ENCODE measurements around the gene LAIR2. TPM values are rescaled to one million over a fixed set of nuclear protein-coding genes. Genes with fewer than 3 reads are reported as not detected.

LAIR2 gene, protein sequence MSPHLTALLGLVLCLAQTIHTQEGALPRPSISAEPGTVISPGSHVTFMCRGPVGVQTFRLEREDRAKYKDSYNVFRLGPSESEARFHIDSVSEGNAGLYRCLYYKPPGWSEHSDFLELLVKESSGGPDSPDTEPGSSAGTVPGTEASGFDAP
- total RNA-seq (2014; rRNA removed; shearing (Covaris generic)), result not detected in 2 replicates
- not detected in 2 replicates for polyA plus RNA-seq (2015; cell fraction: cytosol; rRNA removed)
- not detected in 2 replicates for polyA plus RNA-seq (2015; cell fraction: nucleus; rRNA removed)

DNA sequence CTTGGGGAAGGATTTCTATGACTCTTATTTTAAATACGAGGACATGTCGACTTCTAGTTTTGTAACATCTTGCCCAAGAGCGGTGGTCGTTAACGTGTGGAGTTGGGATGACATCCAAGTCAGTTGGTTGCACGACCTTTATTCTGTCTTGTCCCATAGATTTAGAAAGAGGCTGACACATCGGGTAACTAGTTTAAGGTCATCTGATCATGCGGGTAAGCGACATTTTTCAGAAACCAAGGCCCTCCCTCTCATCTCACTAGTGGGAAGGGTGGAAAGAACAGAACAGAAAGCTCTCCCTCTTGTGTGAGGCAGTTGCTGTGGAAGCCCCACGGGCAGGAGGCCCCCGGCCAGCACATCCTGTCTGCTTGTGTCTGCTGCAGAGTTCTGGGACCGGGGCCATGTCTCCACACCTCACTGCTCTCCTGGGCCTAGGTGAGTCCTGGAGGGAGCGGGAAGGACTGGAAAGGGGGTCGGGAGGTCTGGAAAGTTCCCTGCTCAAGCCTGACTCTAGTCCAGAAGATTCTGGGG lies at the start of gene LAIR2:
Gene LAIR2, plus strand, starts transcription at position 314 of the 531 bp plus-strand sequence. Its CDS starts 88 bp downstream, at position 402.
- no peak for DNase-seq (ENCODE audit: low read depth)

DNA sequence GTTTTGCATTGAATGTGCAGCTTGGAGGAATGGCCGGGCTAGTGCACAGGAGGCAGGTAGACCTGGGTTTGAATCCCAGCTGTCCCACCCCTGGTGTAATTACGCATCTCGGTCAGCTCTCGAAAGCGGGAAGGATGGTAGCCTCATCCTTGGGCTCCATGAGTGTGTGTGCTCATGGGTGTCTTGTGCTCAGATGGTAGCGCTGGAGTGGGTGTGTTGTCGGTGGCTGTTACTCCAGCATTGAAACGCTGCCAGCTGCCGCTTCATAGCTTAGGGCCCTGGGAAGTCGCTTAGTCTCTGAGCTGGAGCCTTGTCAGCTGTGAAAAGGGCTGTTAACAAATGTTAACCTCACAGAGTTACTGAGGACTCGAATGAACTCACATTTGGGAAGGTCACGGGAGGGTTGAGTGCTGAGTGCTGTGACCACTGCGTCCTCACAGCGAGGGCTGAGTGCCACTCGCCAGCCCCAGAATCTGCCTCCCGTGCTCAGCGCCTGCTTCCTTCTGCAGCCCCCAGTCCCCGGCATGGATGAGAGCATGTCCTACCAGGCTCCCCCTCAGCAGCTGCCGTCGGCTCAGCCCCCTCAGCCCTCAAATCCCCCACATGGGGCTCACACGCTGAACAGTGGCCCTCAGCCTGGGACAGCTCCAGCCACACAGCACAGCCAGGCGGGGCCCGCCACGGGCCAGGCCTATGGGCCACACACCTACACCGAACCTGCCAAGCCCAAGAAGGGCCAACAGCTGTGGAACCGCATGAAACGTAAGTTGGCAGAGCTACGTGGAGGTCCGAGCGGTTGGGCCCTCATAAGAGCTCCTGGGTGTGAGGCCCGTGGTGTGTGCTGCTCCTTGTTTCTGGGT lies 48.5 kb upstream of the LAIR2 start:
- no peak for DNase-seq (ENCODE audit: low read depth)

DNA sequence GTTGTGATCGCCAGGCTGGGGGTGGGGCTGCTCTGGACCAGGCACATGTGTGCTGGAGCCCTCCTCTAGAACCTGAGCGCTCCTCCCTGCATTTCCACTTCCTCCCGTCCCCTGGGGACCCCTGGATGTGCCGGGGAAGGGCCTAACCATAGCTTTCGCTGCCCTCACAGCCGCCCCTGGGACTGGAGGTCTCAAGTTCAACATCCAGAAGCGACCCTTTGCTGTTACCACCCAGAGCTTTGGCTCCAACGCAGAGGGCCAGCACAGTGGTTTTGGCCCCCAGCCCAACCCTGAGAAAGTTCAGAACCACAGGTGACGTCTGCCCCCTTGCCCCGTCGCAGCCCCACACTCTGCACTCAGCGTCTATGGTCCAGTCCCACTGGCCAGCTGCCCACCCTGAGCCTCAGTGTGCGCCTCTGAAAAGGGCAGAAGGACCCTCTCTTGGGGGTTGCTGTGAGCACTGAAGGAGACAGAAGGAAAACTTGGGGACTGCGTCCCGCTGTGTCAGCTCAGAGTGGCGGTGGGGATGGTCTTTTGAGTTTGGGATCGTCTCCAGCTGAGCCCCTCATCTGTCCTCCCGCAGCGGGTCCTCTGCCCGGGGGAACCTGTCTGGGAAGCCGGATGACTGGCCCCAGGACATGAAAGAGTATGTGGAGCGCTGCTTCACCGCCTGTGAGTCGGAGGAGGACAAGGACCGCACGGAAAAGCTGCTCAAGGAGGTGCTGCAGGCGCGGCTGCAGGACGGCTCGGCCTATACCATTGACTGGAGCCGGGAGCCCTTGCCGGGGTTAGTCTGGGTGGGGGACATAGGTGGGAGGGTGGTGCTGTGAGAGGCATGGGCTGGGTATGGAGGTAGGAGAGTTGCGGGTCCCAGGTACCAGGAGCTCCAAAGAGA lies 47.6 kb upstream of the LAIR2 start:
- no peak for DNase-seq (ENCODE audit: low read depth)

DNA sequence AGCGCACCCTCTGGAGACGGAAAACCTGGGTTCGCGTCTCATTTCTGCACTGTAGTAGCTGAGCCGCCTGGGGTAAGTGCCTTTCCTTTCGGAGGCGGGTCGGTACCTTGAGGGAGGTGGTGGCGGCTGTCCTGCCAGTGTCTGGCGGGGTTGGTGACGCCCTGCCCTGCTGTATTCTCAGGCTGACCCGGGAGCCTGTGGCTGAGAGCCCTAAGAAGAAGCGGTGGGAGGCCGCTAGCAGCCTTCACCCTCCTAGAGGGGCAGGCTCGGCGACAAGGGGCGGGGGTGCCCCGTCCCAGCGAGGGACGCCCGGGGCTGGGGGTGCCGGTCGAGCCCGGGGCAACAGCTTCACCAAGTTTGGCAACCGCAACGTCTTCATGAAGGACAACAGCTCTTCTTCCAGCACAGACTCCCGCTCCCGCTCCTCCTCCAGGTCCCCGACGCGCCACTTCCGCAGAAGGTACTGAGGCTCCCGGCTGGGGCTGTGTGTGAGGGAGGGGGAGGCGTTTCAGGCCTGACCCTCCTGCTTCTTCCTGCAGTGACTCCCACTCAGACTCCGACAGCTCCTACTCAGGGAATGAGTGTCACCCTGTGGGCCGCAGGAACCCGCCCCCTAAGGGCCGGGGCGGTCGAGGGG lies 46.7 kb upstream of the LAIR2 start:
- no peak for DNase-seq (ENCODE audit: low read depth)

DNA sequence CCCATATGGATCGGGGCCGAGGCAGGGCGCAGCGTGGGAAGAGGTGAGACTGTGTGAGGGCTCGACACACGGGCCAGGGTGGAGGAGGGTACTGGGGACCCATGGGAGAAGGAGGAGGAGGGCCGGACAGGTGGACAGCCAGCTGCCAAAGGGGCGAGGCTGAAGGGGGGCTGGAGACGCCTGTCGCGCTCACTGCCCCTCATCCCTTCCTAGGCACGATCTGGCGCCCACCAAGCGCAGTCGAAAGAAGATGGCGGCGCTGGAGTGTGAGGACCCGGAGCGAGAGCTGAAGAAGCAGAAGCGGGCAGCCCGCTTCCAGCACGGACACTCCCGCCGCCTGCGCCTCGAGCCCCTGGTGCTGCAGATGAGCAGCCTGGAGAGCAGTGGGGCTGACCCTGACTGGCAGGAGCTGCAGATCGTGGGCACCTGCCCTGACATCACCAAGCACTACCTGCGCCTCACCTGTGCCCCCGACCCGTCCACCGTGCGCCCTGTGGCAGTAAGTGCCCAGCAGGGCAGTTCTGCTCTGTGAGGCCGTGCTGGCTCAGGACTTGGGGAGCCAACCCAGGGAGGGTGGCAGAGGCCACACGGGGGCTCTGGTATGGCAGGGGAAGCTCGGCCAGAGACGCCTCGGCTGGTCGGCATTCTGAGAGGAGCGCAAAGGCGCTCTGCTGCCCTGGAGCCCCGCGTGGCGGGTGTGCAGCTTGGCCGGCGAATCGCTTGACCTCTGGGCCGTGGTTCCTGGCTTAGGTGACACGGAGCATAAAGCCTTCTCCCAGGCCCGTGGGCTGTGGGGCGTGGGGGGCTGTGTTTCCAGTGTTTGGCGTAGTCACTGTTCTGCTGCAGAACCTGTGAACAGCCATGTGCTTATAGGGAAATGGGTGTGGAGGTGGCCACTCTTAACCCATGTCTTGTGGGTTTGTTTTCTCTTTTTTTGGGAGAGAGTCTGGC lies 45.9 kb upstream of the LAIR2 start:
- no peak for DNase-seq (ENCODE audit: low read depth)

DNA sequence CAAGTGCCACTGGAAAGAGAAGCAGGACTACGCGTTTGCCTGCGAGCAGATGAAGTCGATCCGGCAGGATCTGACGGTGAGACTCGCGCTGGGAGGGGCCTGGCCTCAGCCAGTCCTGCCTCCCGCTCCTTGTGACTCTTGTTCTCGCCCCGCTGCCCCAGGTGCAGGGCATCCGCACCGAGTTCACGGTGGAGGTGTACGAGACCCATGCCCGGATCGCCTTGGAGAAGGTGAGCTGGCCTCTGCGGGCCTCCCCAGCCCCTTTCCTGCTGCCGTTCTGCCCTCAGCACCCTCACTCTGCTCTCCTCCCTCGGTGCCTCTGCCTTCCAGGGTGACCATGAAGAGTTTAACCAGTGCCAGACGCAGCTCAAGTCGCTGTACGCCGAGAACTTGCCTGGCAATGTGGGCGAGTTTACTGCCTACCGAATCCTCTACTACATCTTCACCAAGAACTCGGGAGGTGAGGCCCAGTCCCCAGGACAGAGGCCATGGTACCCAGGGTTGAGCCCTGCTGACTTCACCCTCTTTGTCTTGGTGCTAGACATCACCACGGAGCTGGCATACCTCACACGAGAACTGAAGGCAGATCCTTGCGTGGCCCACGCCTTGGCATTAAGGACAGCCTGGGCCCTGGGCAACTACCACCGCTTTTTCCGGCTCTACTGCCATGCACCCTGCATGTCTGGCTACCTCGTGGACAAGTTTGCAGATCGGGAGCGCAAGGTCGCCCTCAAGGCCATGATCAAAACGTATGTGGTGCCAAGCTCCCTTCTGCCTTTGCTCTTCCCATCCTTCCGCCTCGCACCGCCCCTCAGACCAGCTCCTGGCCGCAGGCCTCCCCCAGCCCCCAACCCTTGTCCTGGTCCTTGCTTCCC lies 44.6 kb upstream of the LAIR2 start:
- DNase-seq (ENCODE audit: low read depth), result no peak

DNA sequence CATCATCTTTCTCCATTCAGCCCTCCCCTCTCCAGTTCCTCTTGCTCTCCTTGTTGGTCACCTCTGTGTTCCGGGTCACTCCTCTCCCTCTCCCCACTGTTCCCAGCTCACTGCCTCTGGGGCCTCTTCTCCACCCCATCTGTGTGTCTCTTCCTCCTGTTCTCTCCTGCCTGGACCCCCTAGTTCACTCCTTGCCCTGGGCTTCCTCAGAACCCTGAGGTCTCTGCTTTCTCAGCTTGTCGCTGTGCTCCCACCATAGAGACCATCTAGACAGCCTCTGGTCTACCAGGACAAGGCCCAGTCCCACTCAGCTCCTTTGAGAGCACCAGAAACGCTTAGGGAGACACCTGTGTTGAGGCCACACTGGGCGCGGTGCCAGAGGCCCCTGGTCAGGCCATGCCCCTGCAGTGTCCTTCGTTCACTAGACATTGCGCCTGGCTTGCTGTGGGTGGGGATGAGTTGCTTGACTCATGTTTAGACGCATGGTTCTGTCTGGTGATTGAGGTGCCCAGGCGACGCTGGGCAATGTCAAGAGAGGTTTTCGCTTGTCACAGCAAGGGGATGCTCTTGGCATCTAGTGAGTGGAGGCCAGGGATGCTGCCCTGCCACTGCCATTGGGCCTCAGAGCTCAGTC lies 43.9 kb upstream of the LAIR2 start:
- no peak for DNase-seq (ENCODE audit: low read depth)

DNA sequence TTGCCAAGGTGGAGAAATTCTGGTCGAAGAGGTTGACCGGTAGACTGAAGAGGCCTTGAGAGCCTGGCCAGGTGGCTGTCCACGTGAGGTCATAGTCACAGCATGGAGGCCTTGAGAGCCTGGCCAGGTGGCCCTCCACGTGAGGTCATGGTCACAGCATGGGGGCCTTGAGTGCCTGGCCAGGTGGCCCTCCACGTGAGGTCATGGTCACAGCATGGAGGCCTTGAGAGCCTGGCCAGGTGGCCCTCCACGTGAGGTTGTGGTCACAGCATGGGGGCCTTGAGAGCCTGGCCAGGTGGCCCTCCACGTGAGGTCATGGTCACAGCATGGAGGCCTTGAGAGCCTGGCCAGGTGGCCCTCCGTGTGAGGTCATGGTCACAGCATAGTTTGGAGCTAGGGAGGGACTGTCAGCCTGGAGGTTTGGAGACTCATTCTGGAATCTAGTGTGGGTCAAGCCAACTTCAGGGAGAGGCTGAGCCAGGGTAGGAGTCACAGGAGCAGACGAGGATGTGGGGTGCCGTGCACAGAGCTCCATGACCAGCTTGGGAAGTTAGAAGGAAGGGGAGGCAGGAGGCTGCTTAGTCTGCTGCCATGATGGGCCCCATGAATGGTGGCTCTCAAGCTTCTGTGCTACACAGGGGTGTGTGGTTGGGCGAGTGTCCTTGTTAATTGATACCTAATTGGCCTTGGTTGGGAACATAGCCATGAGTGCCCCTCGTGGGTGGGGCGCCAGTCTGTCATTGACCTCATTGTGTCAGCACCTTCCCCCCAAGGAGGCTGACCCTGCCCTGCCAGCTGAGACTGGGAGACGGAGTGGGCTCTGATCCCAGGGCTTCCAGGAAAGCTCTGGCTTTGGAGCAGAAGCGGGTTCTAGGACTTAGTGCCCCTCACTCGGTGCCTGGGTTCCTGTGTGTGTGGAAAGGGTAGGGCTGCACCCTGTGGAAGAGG lies 43.1 kb upstream of the LAIR2 start:
- no peak for DNase-seq (ENCODE audit: low read depth)

DNA sequence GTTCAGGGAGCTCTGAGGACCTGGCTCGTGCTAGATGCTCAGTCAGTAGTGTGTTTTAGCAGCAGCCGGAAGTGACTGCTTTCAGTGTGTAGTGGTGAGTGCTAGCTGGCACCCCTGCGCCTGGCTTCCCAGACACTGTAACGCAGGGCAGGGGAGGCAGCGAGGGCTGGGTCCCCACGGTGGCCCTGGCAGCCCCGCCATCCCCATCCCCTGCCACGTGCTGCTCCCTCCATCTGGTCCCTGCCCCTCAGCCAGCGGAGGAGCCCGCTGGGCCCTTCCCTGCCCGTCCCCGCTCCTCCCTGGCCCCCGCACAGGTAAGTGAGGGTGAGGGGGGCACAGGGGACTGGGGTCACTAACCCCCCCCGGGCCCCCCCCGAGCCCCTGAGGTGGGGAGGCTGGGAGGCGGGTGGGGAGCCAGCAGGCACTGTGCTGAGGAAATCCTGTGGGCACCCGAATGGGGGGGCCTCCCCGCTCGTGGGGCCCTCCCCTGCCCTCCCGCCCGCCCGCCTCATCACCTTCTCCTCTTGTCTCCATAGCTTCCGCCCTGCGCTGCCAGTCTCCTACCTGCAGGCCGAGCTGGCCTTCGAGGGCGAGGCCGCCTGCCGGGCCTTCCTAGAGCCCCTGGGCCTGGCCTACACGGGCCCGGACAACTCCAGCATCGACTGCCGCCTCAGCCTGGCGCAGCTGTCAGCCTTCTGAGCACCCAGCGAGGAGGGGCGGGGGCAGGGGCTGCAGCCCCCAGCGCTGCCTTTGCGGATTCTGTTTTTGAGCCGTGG lies 42.2 kb upstream of the LAIR2 start:
- DNase-seq (ENCODE audit: low read depth), result no peak

DNA sequence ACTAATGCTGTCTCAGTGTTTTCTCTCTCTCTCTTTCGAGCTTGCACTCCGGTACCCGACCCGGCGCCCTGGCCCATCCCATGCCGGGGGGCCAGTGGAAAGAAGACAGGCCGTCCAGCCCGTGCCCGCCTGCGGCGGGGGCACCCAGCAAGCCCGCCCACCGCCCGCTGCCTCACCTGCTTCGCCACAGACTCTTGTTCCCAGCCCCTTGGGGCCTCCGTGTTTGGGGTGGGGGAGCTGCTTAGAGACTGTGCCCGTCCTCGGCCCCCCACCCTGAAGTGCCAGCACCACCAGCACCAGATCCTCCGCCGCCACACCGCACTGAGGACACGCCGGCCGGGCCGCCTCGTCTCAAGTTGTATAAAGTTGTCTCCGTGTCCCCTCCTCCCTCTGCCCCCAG lies 41.4 kb upstream of the LAIR2 start:
- DNase-seq (ENCODE audit: low read depth), result no peak

DNA sequence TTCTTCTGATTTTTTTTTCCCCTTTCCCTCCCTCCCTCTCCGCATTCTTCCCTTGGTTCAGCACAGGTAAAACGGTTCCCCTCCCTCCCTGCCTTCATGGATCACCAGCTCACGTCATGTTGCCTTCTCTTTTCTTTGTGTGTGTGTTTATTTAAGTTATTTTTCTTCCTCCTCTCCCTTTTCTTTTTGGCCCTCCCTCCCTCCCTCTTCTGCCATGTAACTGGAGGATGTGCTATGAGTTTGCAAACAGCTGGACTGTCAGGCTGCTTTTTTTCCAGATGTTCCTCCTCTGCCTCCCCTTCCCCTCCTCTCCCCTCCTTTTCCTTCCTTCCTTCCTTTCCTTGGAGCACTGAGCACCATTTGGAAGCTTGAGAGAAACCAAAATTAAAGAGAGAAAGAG lies 41.0 kb upstream of the LAIR2 start:
- no peak for DNase-seq (ENCODE audit: low read depth)

DNA sequence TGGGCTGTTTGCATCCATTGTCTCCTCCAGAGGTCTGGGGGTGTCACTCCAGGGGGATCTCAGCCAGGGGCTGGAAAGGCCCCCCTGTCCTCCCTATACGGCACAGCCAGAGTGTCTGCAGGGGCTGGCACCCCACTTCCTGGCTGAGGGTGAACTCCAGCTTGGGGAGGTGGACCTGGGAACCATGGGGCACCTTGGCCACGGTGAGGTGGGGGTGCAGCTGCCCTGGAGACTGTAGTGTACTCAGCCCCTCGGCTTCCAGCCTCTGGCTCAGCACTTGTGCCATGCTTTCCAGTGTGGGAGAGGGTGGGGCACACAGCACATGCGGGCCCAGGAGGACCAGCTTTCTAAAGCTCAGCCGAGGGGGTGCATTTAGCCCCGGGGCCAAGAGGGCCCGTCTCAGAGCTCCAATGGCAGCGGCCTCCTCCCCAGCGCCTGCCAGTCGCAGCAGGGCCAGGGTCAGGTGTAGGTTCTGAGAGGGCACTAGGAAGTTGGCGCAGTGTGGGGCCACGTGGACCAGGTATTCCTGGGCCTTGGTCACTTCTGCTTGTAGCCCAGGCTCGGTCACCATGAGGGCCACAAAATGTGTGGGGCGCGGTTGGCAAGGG lies 40.5 kb upstream of the LAIR2 start:
- no peak for DNase-seq (ENCODE audit: low read depth)

DNA sequence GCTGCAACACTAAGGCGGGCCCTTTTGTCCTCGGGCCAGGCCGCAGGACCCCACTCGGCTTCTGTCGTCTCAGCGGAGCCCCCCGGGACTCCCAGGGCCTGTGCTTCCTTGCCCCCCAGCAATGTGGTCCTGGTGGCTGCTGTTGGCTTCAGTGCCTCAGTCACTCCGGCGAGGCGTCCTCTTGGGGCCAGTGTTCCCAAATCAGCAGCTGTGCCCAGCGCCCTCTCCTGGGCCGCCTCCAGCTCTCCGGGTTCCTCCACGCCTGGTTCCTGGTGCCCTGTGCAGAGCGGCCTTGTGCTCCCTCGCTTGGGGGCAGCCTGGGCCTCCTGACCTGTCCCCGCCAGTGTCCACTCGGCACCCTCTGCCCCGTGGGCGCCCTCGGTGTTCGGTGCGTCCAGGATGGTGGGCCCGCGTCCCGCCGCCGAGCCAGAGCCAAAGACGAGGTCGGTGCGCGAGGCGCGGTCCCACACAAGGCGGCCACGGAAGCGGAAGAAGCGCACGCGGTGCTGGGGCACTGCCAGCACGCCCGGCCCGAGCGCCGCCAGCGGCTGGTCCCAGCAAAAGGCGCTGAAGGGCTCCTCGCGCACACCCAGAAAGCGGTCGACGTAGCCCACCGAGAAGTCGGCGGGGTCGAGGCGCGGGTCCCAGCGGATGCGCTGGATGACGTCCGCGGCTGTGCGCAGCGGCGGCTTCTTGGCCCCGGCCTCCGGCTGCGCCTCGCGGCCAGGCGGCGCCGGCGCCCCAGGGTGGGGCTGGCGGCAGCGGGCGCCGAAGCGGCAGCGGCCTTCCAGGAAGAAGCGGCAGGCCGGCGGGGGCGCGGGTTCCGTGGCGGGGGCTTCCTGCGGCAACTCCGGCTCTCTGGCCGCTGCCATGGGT lies 39.7 kb upstream of the LAIR2 start:
- DNase-seq (ENCODE audit: low read depth), result peak; percentile 52

DNA sequence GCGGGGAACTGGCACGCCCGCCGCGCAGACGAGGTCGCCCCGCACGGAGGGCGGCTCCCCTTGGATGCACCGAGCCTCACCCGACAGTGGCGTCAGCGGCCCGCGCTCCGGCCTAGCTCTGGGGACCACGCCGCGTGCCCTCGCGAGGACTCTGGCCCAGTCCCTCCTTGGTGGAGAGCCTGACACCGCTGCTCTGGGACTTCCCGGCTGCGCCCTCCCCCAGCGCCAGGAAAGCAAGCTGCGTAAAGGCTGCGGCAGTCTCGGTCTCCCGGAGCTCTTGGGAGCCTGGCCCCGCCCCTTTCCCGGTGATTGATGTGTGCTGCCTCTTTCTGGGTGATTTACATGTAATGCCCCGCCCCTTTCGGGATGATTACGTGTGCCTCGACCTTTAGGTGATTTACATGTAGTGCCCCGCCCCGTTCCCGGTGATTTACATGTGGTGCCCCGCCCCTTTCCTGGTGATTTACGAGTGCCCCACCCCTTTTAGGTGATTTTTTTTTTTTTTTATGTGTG lies 39.0 kb upstream of the LAIR2 start, which contains the start of gene LENG9:
Gene LENG9, minus strand, starts transcription at position 248 of the 513 bp plus-strand sequence. CDS start 252 bp downstream, outside the sequence.
- DNase-seq (ENCODE audit: low read depth), result peak; percentile 95
